HG03280 (cell line): Measurements from ENCODE around the gene CAMK4.

Experiments used
- ATAC-seq: cut with Tn5 transposase; IDR thresholded peaks from one replicate; pipeline ENCODE4 v1.9.1; 2021; ENCODE audit warnings: mild to moderate bottlenecking, moderate library complexity; ENCODE audit not compliant: unreplicated experiment

Gene CAMK4

GRCh38 chr5:111520908-111521307 is 296.7 kb downstream of the CAMK4 start:
- no peak for ATAC-seq

- no peak for ATAC-seq
Measured at GRCh38 chr5:111528056-111528455, 303.9 kb downstream of the CAMK4 start.

GRCh38 chr5:111530298-111530740 is 306.1 kb downstream of the CAMK4 start:
- ATAC-seq, result peak; percentile 75

- no peak for ATAC-seq
Measured at GRCh38 chr5:111532886-111533582, 308.9 kb downstream of the CAMK4 start.

GRCh38 chr5:111535879-111536549 is 311.8 kb downstream of the CAMK4 start:
- no peak for ATAC-seq

- no peak for ATAC-seq
Measured at GRCh38 chr5:111537141-111538024, 313.2 kb downstream of the CAMK4 start.
